ENCODE results near the gene BOD1L2. TPM values are rescaled to one million over a fixed set of nuclear protein-coding genes. Genes with fewer than 3 reads are reported as not detected.

Gene BOD1L2
- total RNA-seq, 2 donors from 2014 or later: 0.13 to 1.3 TPM

GRCh38 chr18:57194070-57194469 lies 47.2 kb downstream of the BOD1L2 start:
- H3K9me3 Mint-ChIP-seq: no peaks in the 10 kb centered on the region
- no peak overlapping the region for H3K27ac ChIP-seq (ENCODE audit: low read depth, low read length)
- 91 to 92% methylated on average over 2 to 3 of the region's 3 CpGs for WGBS, 2 experiments (ENCODE audit: insufficient coverage in 1 of 2, insufficient read length in 1 of 2)
- no peaks in the 10 kb centered on the region for H3K27me3 Mint-ChIP-seq (ENCODE audit: insufficient read depth)
- no peak overlapping the region for H3K4me3 ChIP-seq (ENCODE audit: low read length)
- peaks cover 4% of the 10 kb centered on the region for H3K4me1 Mint-ChIP-seq
- no peaks in the 10 kb centered on the region for H3K27me3 ChIP-seq (ENCODE audit: control insufficient read depth, insufficient read depth, low read length, poor library complexity, severe bottlenecking)
- no peaks in the 10 kb centered on the region for H3K4me1 ChIP-seq (ENCODE audit: control insufficient read depth, insufficient read depth, low read length)
- DNase-seq: no peak
- no peak overlapping the region for H3K4me3 Mint-ChIP-seq
- TF ChIP-seq, protein P1, sequence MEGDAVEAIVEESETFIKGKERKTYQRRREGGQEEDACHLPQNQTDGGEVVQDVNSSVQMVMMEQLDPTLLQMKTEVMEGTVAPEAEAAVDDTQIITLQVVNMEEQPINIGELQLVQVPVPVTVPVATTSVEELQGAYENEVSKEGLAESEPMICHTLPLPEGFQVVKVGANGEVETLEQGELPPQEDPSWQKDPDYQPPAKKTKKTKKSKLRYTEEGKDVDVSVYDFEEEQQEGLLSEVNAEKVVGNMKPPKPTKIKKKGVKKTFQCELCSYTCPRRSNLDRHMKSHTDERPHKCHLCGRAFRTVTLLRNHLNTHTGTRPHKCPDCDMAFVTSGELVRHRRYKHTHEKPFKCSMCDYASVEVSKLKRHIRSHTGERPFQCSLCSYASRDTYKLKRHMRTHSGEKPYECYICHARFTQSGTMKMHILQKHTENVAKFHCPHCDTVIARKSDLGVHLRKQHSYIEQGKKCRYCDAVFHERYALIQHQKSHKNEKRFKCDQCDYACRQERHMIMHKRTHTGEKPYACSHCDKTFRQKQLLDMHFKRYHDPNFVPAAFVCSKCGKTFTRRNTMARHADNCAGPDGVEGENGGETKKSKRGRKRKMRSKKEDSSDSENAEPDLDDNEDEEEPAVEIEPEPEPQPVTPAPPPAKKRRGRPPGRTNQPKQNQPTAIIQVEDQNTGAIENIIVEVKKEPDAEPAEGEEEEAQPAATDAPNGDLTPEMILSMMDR (conservative IDR thresholded peaks at IDR 0.05): no peak
- H3K27ac Mint-ChIP-seq: no peak overlapping the region
- no peaks in the 10 kb centered on the region for H3K36me3 Mint-ChIP-seq (ENCODE audit: low read depth)
- H3K9ac ChIP-seq (ENCODE audit: extremely low read depth, low read length, poor library complexity, severe bottlenecking): no peak overlapping the region
- H3K9me3 ChIP-seq (ENCODE audit: control insufficient read depth, low read length): peaks cover 4% of the 10 kb centered on the region
- no peaks in the 10 kb centered on the region for H3K36me3 ChIP-seq (ENCODE audit: control insufficient read depth, insufficient read depth, low read length)

- Histone ChIP-seq H3K4me3 (ENCODE audit: low read length) (no peak overlapping the region), H3K9me3 (ENCODE audit: control insufficient read depth, low read length) (peaks cover 4% of the 10 kb centered on the region), H3K27ac (ENCODE audit: low read depth, low read length) (no peak overlapping the region), H3K9ac (ENCODE audit: extremely low read depth, low read length, poor library complexity, severe bottlenecking) (no peak overlapping the region), H3K36me3 (ENCODE audit: control insufficient read depth, insufficient read depth, low read length) (no peaks in the 10 kb centered on the region), H3K4me1 (ENCODE audit: control insufficient read depth, insufficient read depth, low read length) (no peaks in the 10 kb centered on the region), H3K27me3 (ENCODE audit: control insufficient read depth, insufficient read depth, low read length, poor library complexity, severe bottlenecking) (no peaks in the 10 kb centered on the region)
- TF ChIP-seq, protein P1 (conservative IDR thresholded peaks at IDR 0.05): no peak
- DNase-seq: no peak
- WGBS, 2 experiments (ENCODE audit: insufficient coverage in 1 of 2, insufficient read length in 1 of 2): 93 to 100% methylated on average over 3 of the region's 3 CpGs
- Mint-ChIP-seq H3K4me1 (peaks cover 4% of the 10 kb centered on the region), H3K4me3 (no peak overlapping the region), H3K27ac (no peak overlapping the region), H3K9me3 (no peaks in the 10 kb centered on the region), H3K27me3 (ENCODE audit: insufficient read depth) (peaks cover 4% of the 10 kb centered on the region), H3K36me3 (ENCODE audit: low read depth) (no peaks in the 10 kb centered on the region)
Observed at GRCh38 chr18:57194622-57195021, 47.7 kb downstream of the BOD1L2 start.

GRCh38 chr18:57195341-57195740 lies 48.5 kb downstream of the BOD1L2 start:
- WGBS, 2 experiments (ENCODE audit: insufficient coverage in 1 of 2, insufficient read length in 1 of 2): 91 to 100% methylated on average over 1 of the region's 1 CpG
- H3K36me3 Mint-ChIP-seq (ENCODE audit: low read depth): no peaks in the 10 kb centered on the region
- H3K4me3 Mint-ChIP-seq: no peak overlapping the region
- H3K4me1 Mint-ChIP-seq: peaks cover 4% of the 10 kb centered on the region
- Histone ChIP-seq H3K9ac (ENCODE audit: extremely low read depth, low read length, poor library complexity, severe bottlenecking) (no peak overlapping the region), H3K4me1 (ENCODE audit: control insufficient read depth, insufficient read depth, low read length) (no peaks in the 10 kb centered on the region), H3K27me3 (ENCODE audit: control insufficient read depth, insufficient read depth, low read length, poor library complexity, severe bottlenecking) (no peaks in the 10 kb centered on the region), H3K27ac (ENCODE audit: low read depth, low read length) (no peak overlapping the region), H3K4me3 (ENCODE audit: low read length) (no peak overlapping the region), H3K36me3 (ENCODE audit: control insufficient read depth, insufficient read depth, low read length) (no peaks in the 10 kb centered on the region), H3K9me3 (ENCODE audit: control insufficient read depth, low read length) (peaks cover 4% of the 10 kb centered on the region)
- TF ChIP-seq, protein P1 (conservative IDR thresholded peaks at IDR 0.05): no peak
- H3K9me3 Mint-ChIP-seq: no peaks in the 10 kb centered on the region
- no peak for DNase-seq
- no peak overlapping the region for H3K27ac Mint-ChIP-seq
- peaks cover 4% of the 10 kb centered on the region for H3K27me3 Mint-ChIP-seq (ENCODE audit: insufficient read depth)

Data from endodermal cell (in vitro differentiated cells).